ENCODE results near the gene TMEM254. TPM values are rescaled to one million over a fixed set of nuclear protein-coding genes. Genes with fewer than 3 reads are reported as not detected.

The TMEM254 gene
- polyA plus RNA-seq, 3 donors = 13.6 to 43.1 (median 25.9) TPM

GRCh38 chr10:80118669-80119068, 40.2 kb downstream of the TMEM254 start:
- no peaks in the 10 kb centered on the region for H3K36me3 Mint-ChIP-seq
- peaks cover 3 to 9% (median 8%) of the 10 kb centered on the region in 3 donors for H3K27me3 Mint-ChIP-seq (ENCODE audit: low read depth in 3 of 3)
- TF ChIP-seq CTCF (IDR thresholded peaks at IDR 0.05) = no peak
- intact Hi-C loops (cut with micrococcal nuclease) = no loop called here
- Histone ChIP-seq H3K4me1 (ENCODE audit: control insufficient read depth in 1 of 2, insufficient read depth in 2 of 2, low read length in 2 of 2) (no peaks in the 10 kb centered on the region), H3K27me3 (ENCODE audit: control insufficient read depth in 2 of 2, insufficient read depth in 2 of 2, low read length in 2 of 2) (no peaks in the 10 kb centered on the region), H2AFZ (ENCODE audit: insufficient read depth, low read depth, low read length, poor library complexity, severe bottlenecking) (no peak overlapping the region), H4K20me1 (ENCODE audit: insufficient read depth, low read length) (no peaks in the 10 kb centered on the region), H3K36me3 (replicated peaks in 1 of 2; ENCODE audit: control insufficient read depth in 1 of 2, insufficient read depth in 2 of 2, low read length in 2 of 2) (no peaks in the 10 kb centered on the region), H3K79me2 (ENCODE audit: insufficient read depth, low read length) (no peaks in the 10 kb centered on the region), H3K4me3 (replicated peaks in 1 of 3; ENCODE audit: low read depth in 2 of 3, low read length in 3 of 3) (no peak overlapping the region), H3K9me3 (replicated peaks in 1 of 2; ENCODE audit: control insufficient read depth in 1 of 2, insufficient read depth in 1 of 2, low read length in 2 of 2) (no peaks in the 10 kb centered on the region), H3K4me2 (replicated peaks; ENCODE audit: extremely low read depth, low read length, poor library complexity, severe bottlenecking) (no peak overlapping the region), H3K9ac (ENCODE audit: insufficient read depth, low read length, poor library complexity, severe bottlenecking) (no peak overlapping the region), H3K27ac (ENCODE audit: low read depth in 1 of 2, low read length in 2 of 2) (no peak overlapping the region)
- H3K9me3 Mint-ChIP-seq = peaks cover 0 to 8% (median 7%) of the 10 kb centered on the region in 7 donors
- no peak overlapping the region for H3K27ac Mint-ChIP-seq
- DNase-seq = no peak
- H3K4me1 Mint-ChIP-seq = no peaks in the 10 kb centered on the region
- no peak overlapping the region for H3K4me3 Mint-ChIP-seq
- no CpG with 5 or more reads among the region's 4 CpGs for WGBS (ENCODE audit: insufficient coverage)

- Histone ChIP-seq H3K27me3 (ENCODE audit: control insufficient read depth in 2 of 2, insufficient read depth in 2 of 2, low read length in 2 of 2) (no peaks in the 10 kb centered on the region), H3K4me1 (ENCODE audit: control insufficient read depth in 1 of 2, insufficient read depth in 2 of 2, low read length in 2 of 2) (no peaks in the 10 kb centered on the region), H3K4me3 (replicated peaks in 1 of 3; ENCODE audit: low read depth in 2 of 3, low read length in 3 of 3) (no peak overlapping the region), H3K79me2 (ENCODE audit: insufficient read depth, low read length) (no peaks in the 10 kb centered on the region), H3K4me2 (replicated peaks; ENCODE audit: extremely low read depth, low read length, poor library complexity, severe bottlenecking) (no peak overlapping the region), H3K27ac (ENCODE audit: low read depth in 1 of 2, low read length in 2 of 2) (no peak overlapping the region), H3K9ac (ENCODE audit: insufficient read depth, low read length, poor library complexity, severe bottlenecking) (no peak overlapping the region), H3K36me3 (replicated peaks in 1 of 2; ENCODE audit: control insufficient read depth in 1 of 2, insufficient read depth in 2 of 2, low read length in 2 of 2) (no peaks in the 10 kb centered on the region), H3K9me3 (replicated peaks in 1 of 2; ENCODE audit: control insufficient read depth in 1 of 2, insufficient read depth in 1 of 2, low read length in 2 of 2) (no peaks in the 10 kb centered on the region), H4K20me1 (ENCODE audit: insufficient read depth, low read length) (no peaks in the 10 kb centered on the region), H2AFZ (ENCODE audit: insufficient read depth, low read depth, low read length, poor library complexity, severe bottlenecking) (no peak overlapping the region)
- Mint-ChIP-seq H3K27ac (no peak overlapping the region), H3K4me3 (no peak overlapping the region), H3K27me3 (ENCODE audit: low read depth in 3 of 3) (peaks cover 3 to 14% (median 9%) of the 10 kb centered on the region in 3 donors), H3K4me1 (no peaks in the 10 kb centered on the region), H3K9me3 (peaks cover 0 to 8% (median 7%) of the 10 kb centered on the region in 7 donors), H3K36me3 (no peaks in the 10 kb centered on the region)
- intact Hi-C loops (cut with micrococcal nuclease) = no loop called here
- no peak for TF ChIP-seq CTCF (IDR thresholded peaks at IDR 0.05)
- DNase-seq = no peak
Observed at GRCh38 chr10:80122110-80122710, 43.7 kb downstream of the TMEM254 start.

Measured in CD14-positive monocyte (primary cell).